Measurements from ENCODE around the gene CAMTA1.

CAMTA1 gene

DNA sequence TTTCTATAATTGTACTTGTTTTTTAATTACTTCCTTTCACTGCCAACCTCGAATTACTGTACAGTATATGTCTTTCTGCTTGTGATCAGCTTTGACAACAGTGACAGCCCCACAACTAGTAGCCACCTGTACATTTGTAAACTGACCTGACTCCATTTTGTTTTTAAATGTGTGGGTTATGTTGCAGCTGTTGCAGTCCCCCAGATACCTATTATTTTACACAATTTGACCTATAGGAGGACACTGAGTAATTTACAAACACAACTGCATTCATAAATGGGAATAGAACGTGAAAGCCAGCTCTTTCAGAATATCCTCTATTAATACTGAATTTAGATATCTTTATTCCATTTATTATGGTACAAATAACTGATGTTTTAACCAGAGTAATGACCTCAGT lies 983.3 kb downstream of the CAMTA1 start:
- Histone ChIP-seq H3K4me2 (ENCODE audit: insufficient read depth, low read length) (no peak overlapping the region), H3K79me2 (ENCODE audit: insufficient read depth, low read length) (peaks cover 18% of the 10 kb centered on the region), H3K4me3 (ENCODE audit: low read depth in 1 of 2, low read length in 2 of 2) (no peak overlapping the region), H3K4me1 (ENCODE audit: insufficient read depth, low read length) (peaks cover 20% of the 10 kb centered on the region), H3K9me3 (ENCODE audit: insufficient read depth, low read length, severe bottlenecking) (no peaks in the 10 kb centered on the region), H3K9ac (ENCODE audit: low read depth, low read length) (no peak overlapping the region), H3K27ac (ENCODE audit: low read length) (no peak overlapping the region), H3K27me3 (ENCODE audit: insufficient read depth, low read length, poor library complexity) (no peaks in the 10 kb centered on the region), H3K36me3 (ENCODE audit: insufficient read depth, low read length) (peaks cover 5% of the 10 kb centered on the region; the same call in 1 of the 2 replicates), H2AFZ (ENCODE audit: low read depth, low read length) (no peak overlapping the region), H4K20me1 (ENCODE audit: insufficient read depth, low read length) (peaks cover 2% of the 10 kb centered on the region; the same call in 1 of the 2 replicates)
- TF ChIP-seq, protein P1, sequence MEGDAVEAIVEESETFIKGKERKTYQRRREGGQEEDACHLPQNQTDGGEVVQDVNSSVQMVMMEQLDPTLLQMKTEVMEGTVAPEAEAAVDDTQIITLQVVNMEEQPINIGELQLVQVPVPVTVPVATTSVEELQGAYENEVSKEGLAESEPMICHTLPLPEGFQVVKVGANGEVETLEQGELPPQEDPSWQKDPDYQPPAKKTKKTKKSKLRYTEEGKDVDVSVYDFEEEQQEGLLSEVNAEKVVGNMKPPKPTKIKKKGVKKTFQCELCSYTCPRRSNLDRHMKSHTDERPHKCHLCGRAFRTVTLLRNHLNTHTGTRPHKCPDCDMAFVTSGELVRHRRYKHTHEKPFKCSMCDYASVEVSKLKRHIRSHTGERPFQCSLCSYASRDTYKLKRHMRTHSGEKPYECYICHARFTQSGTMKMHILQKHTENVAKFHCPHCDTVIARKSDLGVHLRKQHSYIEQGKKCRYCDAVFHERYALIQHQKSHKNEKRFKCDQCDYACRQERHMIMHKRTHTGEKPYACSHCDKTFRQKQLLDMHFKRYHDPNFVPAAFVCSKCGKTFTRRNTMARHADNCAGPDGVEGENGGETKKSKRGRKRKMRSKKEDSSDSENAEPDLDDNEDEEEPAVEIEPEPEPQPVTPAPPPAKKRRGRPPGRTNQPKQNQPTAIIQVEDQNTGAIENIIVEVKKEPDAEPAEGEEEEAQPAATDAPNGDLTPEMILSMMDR (IDR thresholded peaks at IDR 0.05; ENCODE audit: borderline replicate concordance, extremely low read depth, low read length, poor library complexity, severe bottlenecking), result no peak
- TF ChIP-seq EZH2 (IDR thresholded peaks at IDR 0.05; ENCODE audit: borderline replicate concordance, low read depth, low read length, severe bottlenecking), result no peak
- DNase-seq, result no peak
- no peak for ATAC-seq (ENCODE audit: insufficient read depth, low read depth)

DNA sequence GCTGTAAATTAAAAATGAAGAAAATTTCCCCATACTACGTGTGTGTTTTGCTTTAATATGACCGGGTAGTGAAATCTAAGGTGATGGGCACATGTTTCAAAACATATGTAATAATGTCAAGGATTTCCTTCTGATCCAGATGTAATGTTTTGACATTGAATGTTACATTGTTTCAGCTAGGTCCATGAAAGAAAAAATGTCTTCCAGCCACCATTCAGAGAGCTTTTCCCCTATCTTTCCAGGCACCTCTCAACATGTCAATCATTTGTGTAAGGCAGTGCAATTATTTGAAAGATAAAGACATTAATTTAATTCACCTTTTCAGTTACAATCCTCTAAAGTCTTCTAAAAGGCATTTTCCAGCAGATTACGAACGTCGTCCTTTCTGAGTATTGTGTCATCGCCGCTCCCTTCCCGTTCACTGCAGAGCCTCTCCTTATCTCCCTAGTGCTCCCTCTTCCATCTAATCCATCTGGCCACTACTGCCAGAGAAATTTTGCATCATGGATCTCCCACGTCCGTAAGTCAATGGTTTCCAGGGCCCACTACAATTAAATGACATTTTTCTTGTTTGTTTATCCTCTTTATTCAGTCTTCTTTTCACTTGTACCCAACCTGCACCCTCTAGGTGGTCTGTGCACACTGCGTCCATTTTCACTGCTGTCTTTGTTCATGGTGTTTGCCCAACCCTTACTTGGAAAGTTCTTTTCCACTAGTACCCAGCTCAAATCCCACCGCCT lies 984.6 kb downstream of the CAMTA1 start:
- DNase-seq (no peak), ATAC-seq (ENCODE audit: insufficient read depth, low read depth) (no peak)
- peaks cover 2% of the 10 kb centered on the region; the same call in 1 of the 2 replicates for H4K20me1 ChIP-seq (ENCODE audit: insufficient read depth, low read length)
- H3K9me3 ChIP-seq (ENCODE audit: insufficient read depth, low read length, severe bottlenecking), result no peaks in the 10 kb centered on the region
- no peak overlapping the region for H3K27ac ChIP-seq (ENCODE audit: low read length)
- H3K4me2 ChIP-seq (ENCODE audit: insufficient read depth, low read length), result no peak overlapping the region
- no peaks in the 10 kb centered on the region for H3K27me3 ChIP-seq (ENCODE audit: insufficient read depth, low read length, poor library complexity)
- no peak overlapping the region for H3K9ac ChIP-seq (ENCODE audit: low read depth, low read length)
- TF ChIP-seq EZH2 (IDR thresholded peaks at IDR 0.05; ENCODE audit: borderline replicate concordance, low read depth, low read length, severe bottlenecking), result no peak
- TF ChIP-seq, protein P1 (IDR thresholded peaks at IDR 0.05; ENCODE audit: borderline replicate concordance, extremely low read depth, low read length, poor library complexity, severe bottlenecking), result no peak
- no peak overlapping the region for H3K4me3 ChIP-seq (ENCODE audit: low read depth in 1 of 2, low read length in 2 of 2)
- H2AFZ ChIP-seq (ENCODE audit: low read depth, low read length), result no peak overlapping the region
- peaks cover 15% of the 10 kb centered on the region for H3K36me3 ChIP-seq (ENCODE audit: insufficient read depth, low read length)
- H3K79me2 ChIP-seq (ENCODE audit: insufficient read depth, low read length), result peaks cover 23% of the 10 kb centered on the region
- peaks cover 20% of the 10 kb centered on the region for H3K4me1 ChIP-seq (ENCODE audit: insufficient read depth, low read length)

DNA sequence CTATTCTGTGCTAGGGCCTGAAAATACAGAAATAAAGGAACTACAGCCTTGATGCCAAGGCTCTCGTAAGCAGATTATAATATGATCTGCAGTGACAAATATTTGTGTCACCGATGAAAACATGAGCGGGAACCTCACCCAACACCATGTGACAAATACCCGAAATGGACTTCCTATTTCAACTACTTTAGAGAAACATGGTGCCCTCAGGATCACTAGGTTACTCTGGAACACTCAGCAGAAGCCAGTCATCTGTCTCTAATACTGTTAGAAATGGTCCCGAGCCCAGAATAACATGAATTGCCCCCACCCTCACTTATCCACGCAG lies 985.4 kb downstream of the CAMTA1 start:
- H2AFZ ChIP-seq (ENCODE audit: low read depth, low read length), result peak overlapping the region; percentile 99
- H3K27ac ChIP-seq (ENCODE audit: low read length), result no peak overlapping the region
- peaks cover 28% of the 10 kb centered on the region for H3K79me2 ChIP-seq (ENCODE audit: insufficient read depth, low read length)
- H3K9me3 ChIP-seq (ENCODE audit: insufficient read depth, low read length, severe bottlenecking), result no peaks in the 10 kb centered on the region
- peak overlapping the region; percentile 79 for H3K4me2 ChIP-seq (ENCODE audit: insufficient read depth, low read length)
- no peak for TF ChIP-seq EZH2 (IDR thresholded peaks at IDR 0.05; ENCODE audit: borderline replicate concordance, low read depth, low read length, severe bottlenecking)
- TF ChIP-seq, protein P1 (IDR thresholded peaks at IDR 0.05; ENCODE audit: borderline replicate concordance, extremely low read depth, low read length, poor library complexity, severe bottlenecking), result no peak
- H3K27me3 ChIP-seq (ENCODE audit: insufficient read depth, low read length, poor library complexity), result no peaks in the 10 kb centered on the region
- DNase-seq (no peak), ATAC-seq (ENCODE audit: insufficient read depth, low read depth) (no peak)
- peaks cover 2% of the 10 kb centered on the region; the same call in 1 of the 2 replicates for H4K20me1 ChIP-seq (ENCODE audit: insufficient read depth, low read length)
- peaks cover 17% of the 10 kb centered on the region for H3K36me3 ChIP-seq (ENCODE audit: insufficient read depth, low read length)
- peaks cover 20% of the 10 kb centered on the region for H3K4me1 ChIP-seq (ENCODE audit: insufficient read depth, low read length)
- peak overlapping the region; percentile 90; the same call in 1 of the 2 replicates for H3K9ac ChIP-seq (ENCODE audit: low read depth, low read length)
- peak overlapping the region in 1 of 2 experiments; percentile 87; a peak in 3 of 4 replicates for H3K4me3 ChIP-seq (ENCODE audit: low read depth in 1 of 2, low read length in 2 of 2)

All from DND-41 (cell line).